NB4 (cell line): ENCODE data around the gene ABCF3.

Experiments
- TF ChIP-seq, protein P1 (sequence below): IDR thresholded peaks from one replicate; pipeline ENCODE4 v1.5.1; 2012; ENCODE audit warnings: low read depth, low read length
- TF ChIP-seq, protein P2 (sequence below): IDR thresholded peaks from 2 replicates; pipeline ENCODE4 v1.6.1; 2011; ENCODE audit warnings: low read depth, low read length

DNA sequence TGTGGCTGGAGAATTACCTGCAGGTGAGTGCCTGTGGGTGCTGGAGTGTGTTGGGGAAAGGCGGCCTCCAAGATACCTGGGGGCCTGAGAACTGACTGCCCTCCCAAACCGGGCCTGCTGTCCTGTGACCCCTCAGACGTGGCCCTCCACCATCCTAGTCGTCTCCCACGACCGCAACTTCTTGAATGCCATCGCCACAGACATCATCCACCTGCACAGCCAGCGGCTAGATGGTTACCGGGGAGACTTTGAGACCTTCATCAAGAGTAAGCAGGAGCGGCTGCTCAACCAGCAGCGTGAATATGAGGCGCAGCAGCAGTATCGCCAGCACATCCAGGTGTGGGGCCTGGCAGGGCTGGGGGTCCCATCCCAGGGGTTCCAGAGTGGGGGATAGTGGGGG, 3.4 kb downstream of the ABCF3 start:
- TF ChIP-seq, protein P1, sequence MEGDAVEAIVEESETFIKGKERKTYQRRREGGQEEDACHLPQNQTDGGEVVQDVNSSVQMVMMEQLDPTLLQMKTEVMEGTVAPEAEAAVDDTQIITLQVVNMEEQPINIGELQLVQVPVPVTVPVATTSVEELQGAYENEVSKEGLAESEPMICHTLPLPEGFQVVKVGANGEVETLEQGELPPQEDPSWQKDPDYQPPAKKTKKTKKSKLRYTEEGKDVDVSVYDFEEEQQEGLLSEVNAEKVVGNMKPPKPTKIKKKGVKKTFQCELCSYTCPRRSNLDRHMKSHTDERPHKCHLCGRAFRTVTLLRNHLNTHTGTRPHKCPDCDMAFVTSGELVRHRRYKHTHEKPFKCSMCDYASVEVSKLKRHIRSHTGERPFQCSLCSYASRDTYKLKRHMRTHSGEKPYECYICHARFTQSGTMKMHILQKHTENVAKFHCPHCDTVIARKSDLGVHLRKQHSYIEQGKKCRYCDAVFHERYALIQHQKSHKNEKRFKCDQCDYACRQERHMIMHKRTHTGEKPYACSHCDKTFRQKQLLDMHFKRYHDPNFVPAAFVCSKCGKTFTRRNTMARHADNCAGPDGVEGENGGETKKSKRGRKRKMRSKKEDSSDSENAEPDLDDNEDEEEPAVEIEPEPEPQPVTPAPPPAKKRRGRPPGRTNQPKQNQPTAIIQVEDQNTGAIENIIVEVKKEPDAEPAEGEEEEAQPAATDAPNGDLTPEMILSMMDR = no peak
- TF ChIP-seq, protein P2, sequence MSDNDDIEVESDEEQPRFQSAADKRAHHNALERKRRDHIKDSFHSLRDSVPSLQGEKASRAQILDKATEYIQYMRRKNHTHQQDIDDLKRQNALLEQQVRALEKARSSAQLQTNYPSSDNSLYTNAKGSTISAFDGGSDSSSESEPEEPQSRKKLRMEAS = no peak
